Colonic mucosa (tissue), 4 donors: ENCODE measurements around the gene CRACDL. TPM values are rescaled to one million over a fixed set of nuclear protein-coding genes. Genes with fewer than 3 reads are reported as not detected.

Experiments
- DNase-seq: peaks from one replicate; pipeline ENCODE4 v3.0.0-alpha.2; 2020
- H3K27ac ChIP-seq: fragments of 200-600 bp; one replicate; pipeline ENCODE4 v1.8.0; 2021
- H3K27me3 ChIP-seq: fragments of 200-600 bp; one replicate; pipeline ENCODE4 v1.8.0; 2021
- H3K36me3 ChIP-seq: fragments of 200-600 bp; one replicate; pipeline ENCODE4 v1.8.0; 2021
- H3K4me1 ChIP-seq: fragments of 200-600 bp; one replicate; pipeline ENCODE4 v1.8.0; 2021; ENCODE audit warnings: mild to moderate bottlenecking
- H3K4me3 ChIP-seq: fragments of 200-600 bp; one replicate; pipeline ENCODE4 v1.8.0; 2021
- H3K9ac ChIP-seq, 2 donors: one replicate each; pipeline ENCODE4 v1.7.0; 2013; ENCODE audit warnings: control low read depth in 2 of 2, low read depth in 2 of 2, low read length in 2 of 2
- H3K9me3 ChIP-seq: fragments of 200-600 bp; one replicate; pipeline ENCODE4 v1.8.0; 2021
- intact Hi-C: fragments of 100-400 bp; cut with DNase I; formaldehyde crosslinking; loops from one replicate; pipeline ENCODE4 v1.14.1; 2022
- total RNA-seq, 2 donors: library from RNA; stranded (reverse); fragmentation: NEBNext Ultra II Directional in 1 of 2; extraction: Animal tissue kit (Norgen Biotek cat#: 25700) in 1 of 2; gene quantifications; one replicate each; pipeline ENCODE4 v1.2.1, GENCODE V29; 2021
- TF ChIP-seq, protein P1 (sequence below): fragments of 200-600 bp; IDR thresholded peaks from one replicate; pipeline ENCODE4 v1.8.0; 2022; ENCODE audit warnings: antibody characterized with exemption, mild to moderate bottlenecking
- donor health status: healthy.
- donor health status: DM: no; HTN: no; CAD: no.
- donor health status: DM: no; HTN: no; CAD: no.

Gene CRACDL
- total RNA-seq, 2 donors from 2014 or later: 11.5 to 22.3 TPM

DNA sequence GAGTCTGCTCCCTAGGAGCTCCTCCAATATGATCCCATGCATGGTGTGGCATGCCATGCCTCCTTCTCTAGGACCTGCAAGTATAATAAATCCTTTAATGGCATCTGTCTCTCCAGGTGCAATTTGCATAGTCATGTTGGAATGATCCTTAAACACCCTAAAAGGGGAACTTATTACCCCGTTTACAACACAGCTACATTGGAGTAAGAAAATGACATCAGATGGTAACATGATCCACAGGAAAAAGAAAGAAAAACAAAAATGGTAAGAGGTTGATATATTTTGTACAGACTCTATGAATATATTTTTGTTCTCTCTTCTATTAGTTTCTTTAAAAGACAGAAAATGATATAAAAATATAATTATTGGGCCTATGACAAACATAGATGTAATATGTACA is 79.0 kb downstream of the CRACDL start:
- Histone ChIP-seq H3K9me3 (no peaks in the 10 kb centered on the region), H3K9ac (no peak overlapping the region)
- intact Hi-C loops: no loop called here

DNA sequence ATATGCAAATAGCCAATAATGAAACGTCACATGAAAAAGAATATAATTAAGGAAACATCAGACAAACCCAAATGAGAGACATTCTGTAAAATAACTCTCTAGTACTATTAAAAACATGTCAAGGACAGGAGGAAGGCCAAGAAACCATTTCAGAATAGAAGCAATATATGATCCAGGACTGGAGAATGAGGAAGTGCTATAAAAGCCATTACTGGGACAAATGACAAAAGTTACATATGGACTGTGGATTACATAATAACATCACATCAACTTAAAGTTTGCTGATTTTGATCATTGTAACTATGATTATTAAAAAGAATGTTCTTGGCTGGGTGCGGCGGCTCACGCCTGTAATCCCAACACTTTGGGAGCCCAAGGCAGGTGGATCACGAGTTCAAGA is 81.3 kb downstream of the CRACDL start:
- H3K27me3 ChIP-seq: no peaks in the 10 kb centered on the region
- H3K9ac ChIP-seq: no peak overlapping the region
- no peak overlapping the region for H3K27ac ChIP-seq
- no peaks in the 10 kb centered on the region for H3K4me1 ChIP-seq
- intact Hi-C loops: no loop called here
- no peak for DNase-seq
- H3K36me3 ChIP-seq: no peaks in the 10 kb centered on the region
- H3K4me3 ChIP-seq: no peak overlapping the region
- no peaks in the 10 kb centered on the region for H3K9me3 ChIP-seq
- TF ChIP-seq, protein P1, sequence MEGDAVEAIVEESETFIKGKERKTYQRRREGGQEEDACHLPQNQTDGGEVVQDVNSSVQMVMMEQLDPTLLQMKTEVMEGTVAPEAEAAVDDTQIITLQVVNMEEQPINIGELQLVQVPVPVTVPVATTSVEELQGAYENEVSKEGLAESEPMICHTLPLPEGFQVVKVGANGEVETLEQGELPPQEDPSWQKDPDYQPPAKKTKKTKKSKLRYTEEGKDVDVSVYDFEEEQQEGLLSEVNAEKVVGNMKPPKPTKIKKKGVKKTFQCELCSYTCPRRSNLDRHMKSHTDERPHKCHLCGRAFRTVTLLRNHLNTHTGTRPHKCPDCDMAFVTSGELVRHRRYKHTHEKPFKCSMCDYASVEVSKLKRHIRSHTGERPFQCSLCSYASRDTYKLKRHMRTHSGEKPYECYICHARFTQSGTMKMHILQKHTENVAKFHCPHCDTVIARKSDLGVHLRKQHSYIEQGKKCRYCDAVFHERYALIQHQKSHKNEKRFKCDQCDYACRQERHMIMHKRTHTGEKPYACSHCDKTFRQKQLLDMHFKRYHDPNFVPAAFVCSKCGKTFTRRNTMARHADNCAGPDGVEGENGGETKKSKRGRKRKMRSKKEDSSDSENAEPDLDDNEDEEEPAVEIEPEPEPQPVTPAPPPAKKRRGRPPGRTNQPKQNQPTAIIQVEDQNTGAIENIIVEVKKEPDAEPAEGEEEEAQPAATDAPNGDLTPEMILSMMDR: no peak

More for the DNA sequence above, 79.0 kb downstream of the CRACDL start:
- Histone ChIP-seq H3K4me1 (no peaks in the 10 kb centered on the region), H3K27me3 (no peaks in the 10 kb centered on the region), H3K36me3 (no peaks in the 10 kb centered on the region), H3K27ac (no peak overlapping the region), H3K4me3 (no peak overlapping the region)
- DNase-seq: no peak
- TF ChIP-seq, protein P1: no peak

DNA sequence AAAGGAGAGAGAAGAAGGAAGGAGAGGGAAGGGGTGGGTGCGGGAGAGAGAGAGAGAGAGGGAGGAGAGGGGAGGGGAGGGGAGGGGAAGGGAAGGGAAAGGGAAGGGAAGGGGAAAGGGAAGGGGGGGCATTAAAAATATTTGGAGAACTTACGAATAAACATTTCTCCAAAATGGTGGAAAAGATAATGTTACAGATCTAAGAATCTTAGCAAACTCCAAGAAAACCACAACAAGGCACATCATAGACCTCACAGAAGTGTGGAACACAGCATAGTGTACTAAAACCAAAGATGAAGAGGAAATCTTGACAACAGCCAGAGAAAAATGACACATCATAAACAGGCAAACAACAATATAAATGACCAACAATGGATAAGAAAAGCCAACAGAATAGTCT is 83.1 kb downstream of the CRACDL start:
- Histone ChIP-seq H3K27me3 (no peaks in the 10 kb centered on the region), H3K4me1 (no peaks in the 10 kb centered on the region), H3K4me3 (no peak overlapping the region), H3K36me3 (no peaks in the 10 kb centered on the region), H3K9ac (no peak overlapping the region), H3K27ac (no peak overlapping the region), H3K9me3 (no peaks in the 10 kb centered on the region)
- no peak for DNase-seq
- intact Hi-C loops: no loop called here
- TF ChIP-seq, protein P1: no peak

GRCh38 chr2:98850074-98850473 is 86.0 kb downstream of the CRACDL start:
- intact Hi-C loops: no loop called here
- Histone ChIP-seq H3K4me1 (no peaks in the 10 kb centered on the region), H3K9ac (no peak overlapping the region), H3K36me3 (no peaks in the 10 kb centered on the region), H3K27me3 (no peaks in the 10 kb centered on the region), H3K9me3 (no peaks in the 10 kb centered on the region), H3K4me3 (no peak overlapping the region), H3K27ac (no peak overlapping the region)
- DNase-seq: no peak
- TF ChIP-seq, protein P1: no peak

DNA sequence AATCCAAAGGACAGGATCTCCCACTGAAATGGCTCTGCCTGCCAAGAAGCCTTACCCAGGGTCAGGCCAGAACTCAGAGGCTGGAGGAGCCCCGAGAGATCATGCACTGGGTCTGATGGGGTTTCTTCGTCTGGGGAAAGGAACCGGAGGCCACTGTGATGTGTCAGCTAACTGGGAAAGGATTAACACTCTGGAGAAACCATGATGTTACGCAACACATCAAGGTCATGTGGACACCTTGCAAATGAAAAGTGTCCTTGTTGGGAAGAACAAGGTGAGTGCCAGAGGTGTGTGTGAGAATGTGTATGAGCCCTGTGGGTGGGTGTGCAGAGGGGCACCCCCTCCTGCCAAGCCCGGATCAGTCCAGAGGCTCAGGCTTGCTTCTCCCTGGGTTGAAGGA is 86.9 kb downstream of the CRACDL start:
- Histone ChIP-seq H3K27me3 (no peaks in the 10 kb centered on the region), H3K9ac (no peak overlapping the region), H3K4me3 (no peak overlapping the region), H3K9me3 (no peaks in the 10 kb centered on the region), H3K36me3 (no peaks in the 10 kb centered on the region), H3K27ac (no peak overlapping the region), H3K4me1 (no peaks in the 10 kb centered on the region)
- intact Hi-C loops: no loop called here
- TF ChIP-seq, protein P1: no peak
- no peak for DNase-seq

DNA sequence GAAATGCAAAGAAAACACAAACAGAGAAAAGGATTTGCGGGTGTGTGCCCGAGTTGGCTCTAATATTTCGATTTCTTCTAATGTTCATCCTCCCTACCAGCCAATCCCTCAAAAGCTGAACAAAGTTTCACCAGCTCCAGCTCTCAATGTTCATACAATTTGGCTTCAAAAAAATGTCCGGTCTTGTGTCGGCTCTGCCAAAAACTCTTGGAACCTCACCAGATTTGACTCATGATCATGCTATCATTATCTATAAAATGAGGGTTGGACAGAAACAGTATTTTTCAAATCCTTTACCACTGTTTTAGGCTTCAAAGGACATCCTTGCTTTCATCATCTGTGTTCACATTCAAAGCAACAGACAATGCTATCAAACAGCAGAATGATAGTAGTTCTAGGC is 88.2 kb downstream of the CRACDL start:
- TF ChIP-seq, protein P1: no peak
- Histone ChIP-seq H3K36me3 (no peaks in the 10 kb centered on the region), H3K27me3 (no peaks in the 10 kb centered on the region), H3K4me1 (no peaks in the 10 kb centered on the region), H3K27ac (no peak overlapping the region), H3K9ac (no peak overlapping the region), H3K9me3 (no peaks in the 10 kb centered on the region), H3K4me3 (no peak overlapping the region)
- intact Hi-C loops: no loop called here
- no peak for DNase-seq
